RKO (cell line): ENCODE results near the gene DNASE1.

ENCODE experiments used
- DNase-seq: peaks from one replicate; pipeline ENCODE4 v3.0.0-alpha.2; 2016; ENCODE audit warnings: low spot score

Gene DNASE1

GRCh38 chr16:3698941-3699340 lies 44.5 kb downstream of the DNASE1 start:
- no peak for DNase-seq

- DNase-seq, result no peak
Measured at GRCh38 chr16:3701531-3701930, 47.0 kb downstream of the DNASE1 start.

GRCh38 chr16:3702082-3702481 lies 47.6 kb downstream of the DNASE1 start:
- no peak for DNase-seq

- no peak for DNase-seq
Measured at GRCh38 chr16:3706253-3707012, 51.9 kb downstream of the DNASE1 start.
